Mesenteric fat pad (tissue), 1 donor: Measurements from ENCODE around the gene DNAJB9. TPM values are rescaled to one million over a fixed set of nuclear protein-coding genes. Genes with fewer than 3 reads are reported as not detected.
"Not testable (repeated sequence)": the region's sequence is repeated elsewhere in the genome, so short reads cannot be mapped to it uniquely, and the experiment has no call there.

Experiments
- DNase-seq: peaks from one replicate; pipeline ENCODE4 v3.0.0-alpha.2; 2020; ENCODE audit warnings: low spot score
- long read RNA-seq: library from polyadenylated mRNA; unstranded; transcript quantifications from one replicate; pipeline ENCODE4 v2.0.0, GENCODE V29; 2020
- total RNA-seq: library from RNA; stranded (reverse); fragmentation: NEBNext Ultra II Directional; extraction: Animal tissue kit (Norgen Biotek cat#: 25700); gene quantifications from one replicate; pipeline ENCODE4 v1.2.1, GENCODE V29; 2021
- donor health status: DM: yes; HTN: yes; CAD: no.

Gene DNAJB9
- 31.9 TPM for total RNA-seq
- long read RNA-seq, transcript DNAJB9-201 (3 exons, 2,715 nt): major isoform, 240 of 243 reads
- long read RNA-seq, partial matches to known transcripts: 1 of 243 reads
- long read RNA-seq, other reads (novel, unspliced or antisense): 2 of 243 reads

DNA sequence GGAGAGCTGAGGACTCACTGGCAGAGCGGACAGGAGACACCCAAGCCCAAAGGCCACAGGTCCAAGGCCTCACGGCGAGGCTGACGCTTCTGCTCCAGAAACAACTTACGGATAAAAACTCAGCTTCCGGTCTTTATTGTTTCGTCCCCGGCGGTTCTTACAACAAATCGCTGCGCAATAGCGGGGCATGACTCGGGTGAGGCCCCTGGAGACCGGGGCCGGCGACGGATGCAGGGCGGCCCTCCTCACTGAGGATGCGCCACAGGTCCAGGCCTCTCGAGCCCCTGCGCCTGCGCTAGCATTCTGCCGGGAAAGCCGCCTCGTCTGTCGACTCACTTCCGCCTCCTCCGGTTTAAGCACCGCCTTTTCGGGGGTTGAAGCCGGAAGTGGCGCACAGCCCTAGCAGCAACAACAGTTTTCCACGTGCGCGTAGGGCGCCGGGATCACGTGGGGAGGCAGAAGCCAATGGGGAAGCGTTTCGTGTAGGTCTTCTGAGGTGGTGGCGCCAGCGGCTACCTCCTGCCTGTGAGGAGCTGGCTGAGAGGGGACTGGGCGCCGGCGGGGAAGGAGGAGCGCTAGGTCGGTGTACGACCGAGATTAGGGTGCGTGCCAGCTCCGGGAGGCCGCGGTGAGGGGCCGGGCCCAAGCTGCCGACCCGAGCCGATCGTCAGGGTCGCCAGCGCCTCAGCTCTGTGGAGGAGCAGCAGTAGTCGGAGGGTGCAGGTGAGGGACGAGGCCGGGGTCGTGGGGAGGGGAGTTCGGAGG lies at the start of gene DNAJB9, which contains the start of gene THAP5:
TSS of gene DNAJB9 (plus strand) at position 494 of the 765 bp plus-strand sequence. CDS start 1,853 bp downstream, outside the sequence.
TSS of gene THAP5 (minus strand) at position 326 of the 765 bp plus-strand sequence. CDS start at position 189, 137 bp downstream.
- peak; percentile 100 for DNase-seq

DNA sequence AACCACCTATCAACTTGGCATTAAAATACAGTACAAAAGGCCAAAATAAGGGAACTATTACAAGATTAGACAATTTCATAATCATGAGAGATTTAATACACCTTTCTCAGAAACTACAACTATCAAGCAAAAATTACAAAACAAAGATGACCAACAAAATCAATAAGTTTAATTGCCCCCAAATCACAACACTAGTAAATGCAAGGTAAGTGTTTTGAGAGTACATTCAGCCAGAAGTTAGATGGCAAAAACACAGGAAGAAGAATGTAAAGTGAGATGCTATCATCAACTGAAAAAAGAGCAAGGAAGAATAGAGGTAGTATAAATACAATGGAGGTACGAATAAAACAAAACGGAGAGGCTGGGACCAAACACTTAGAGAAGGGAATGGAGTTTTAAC lies 46.9 kb upstream of the DNAJB9 start:
- no peak for DNase-seq

DNA sequence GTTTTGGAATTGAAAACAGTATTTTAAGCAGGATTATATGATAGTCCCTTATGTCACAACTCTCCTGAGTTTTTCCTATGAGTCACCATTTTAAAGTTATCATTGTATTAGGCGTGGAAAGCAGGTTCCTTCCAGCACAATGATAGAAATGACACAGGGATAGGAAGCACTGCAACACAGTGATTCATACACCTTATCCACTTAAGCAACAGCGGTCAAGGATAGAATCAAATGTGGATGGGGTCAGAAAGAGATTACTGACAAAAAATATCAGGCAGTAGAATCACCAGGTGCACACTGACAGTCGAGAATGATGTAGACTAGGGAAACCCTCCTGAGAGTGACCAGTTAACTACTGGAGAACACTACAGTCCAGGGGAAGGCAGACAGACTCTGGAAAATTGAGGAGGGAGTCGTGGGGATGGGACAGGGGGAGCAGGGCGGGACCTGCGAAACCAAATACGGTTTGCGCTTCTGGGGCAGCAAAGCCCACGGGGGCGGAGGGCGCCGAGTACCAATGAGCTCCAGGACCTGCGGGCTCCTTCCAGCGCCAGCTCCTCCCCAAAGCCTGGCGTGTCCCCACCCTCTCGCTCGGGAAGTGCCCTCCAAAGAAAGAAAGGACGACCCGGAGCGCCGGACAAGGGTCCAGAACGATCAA lies 44.2 kb upstream of the DNAJB9 start:
- DNase-seq: no peak

DNA sequence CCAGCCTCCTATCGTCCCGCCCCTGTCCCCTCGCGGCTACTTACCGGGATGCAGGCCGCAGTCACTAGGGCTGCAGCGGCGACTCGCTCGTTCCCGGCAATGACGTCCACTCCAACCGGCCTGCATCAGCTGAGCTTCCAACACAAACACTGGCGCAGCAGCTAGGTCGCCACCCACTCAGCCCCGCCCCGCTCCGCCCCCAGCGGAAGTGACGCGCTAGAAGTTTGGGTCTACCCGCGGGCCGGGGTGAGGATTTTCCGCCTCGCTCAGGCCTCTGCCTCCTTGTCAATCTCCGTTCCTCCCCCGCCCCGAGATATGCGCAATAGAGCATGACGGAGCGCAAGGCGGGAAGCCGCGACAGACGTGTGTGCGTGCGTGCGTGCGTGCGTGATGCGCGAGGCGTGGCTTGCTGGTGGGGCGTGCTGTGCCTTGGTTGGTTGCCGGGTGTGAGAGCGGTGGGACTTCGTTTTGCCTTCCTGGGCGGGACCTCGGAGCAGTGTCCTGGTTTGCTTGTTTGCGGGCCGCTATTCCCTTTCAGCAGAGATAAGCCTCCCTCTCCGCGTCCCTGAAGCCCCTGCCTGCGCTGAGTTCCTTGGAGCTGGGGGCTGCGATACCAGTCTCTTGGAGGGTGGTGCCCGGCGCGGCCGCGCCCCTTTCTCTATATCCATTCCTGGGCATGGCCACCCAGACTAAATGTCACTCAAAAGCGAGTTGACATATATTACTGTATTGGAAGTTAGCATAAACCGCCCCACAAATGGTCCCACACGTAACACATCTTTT lies 43.5 kb upstream of the DNAJB9 start, which contains the start of gene PNPLA8:
TSS of gene PNPLA8 (minus strand) at position 151 of the 783 bp plus-strand sequence. CDS start 10,644 bp downstream, outside the sequence.
- peak; percentile 100 for DNase-seq

DNA sequence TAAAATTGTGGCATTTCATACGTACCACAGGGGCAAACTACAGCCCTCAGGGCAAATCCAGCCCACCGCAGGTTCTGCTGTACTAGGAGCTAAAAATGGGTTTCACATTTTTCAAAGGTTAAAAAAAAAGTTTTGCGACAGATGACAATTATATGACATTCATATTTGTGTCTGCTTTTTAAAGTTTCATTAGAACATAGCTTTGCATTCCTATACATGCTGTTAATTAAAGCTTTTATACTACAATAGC lies 43.0 kb upstream of the DNAJB9 start:
- DNase-seq: no peak

DNA sequence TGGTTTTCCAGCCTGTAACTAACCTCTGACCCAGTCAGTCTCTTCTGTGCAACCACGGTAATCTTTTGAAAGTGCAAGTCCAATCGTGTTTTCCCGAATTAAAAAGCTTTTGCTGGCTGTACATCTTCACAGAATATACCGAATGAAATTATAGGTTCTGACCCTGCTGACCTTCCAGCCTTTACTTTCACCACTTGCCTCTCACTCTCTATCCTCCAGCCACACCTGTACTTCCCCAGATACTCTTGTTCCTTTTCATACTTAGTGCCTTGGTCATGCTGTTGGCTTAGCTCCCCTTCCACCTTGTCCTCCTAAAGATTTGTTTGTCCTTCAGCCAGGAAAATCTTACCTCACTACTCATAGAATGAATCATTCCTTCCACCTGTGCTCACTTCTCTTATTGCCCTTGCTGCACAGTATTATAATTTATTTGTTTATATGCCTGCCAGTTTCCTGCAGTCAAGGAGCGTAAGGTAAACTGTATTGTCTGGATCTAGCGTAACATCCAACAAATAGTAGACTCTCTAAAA lies 41.4 kb upstream of the DNAJB9 start:
- DNase-seq: no peak

DNA sequence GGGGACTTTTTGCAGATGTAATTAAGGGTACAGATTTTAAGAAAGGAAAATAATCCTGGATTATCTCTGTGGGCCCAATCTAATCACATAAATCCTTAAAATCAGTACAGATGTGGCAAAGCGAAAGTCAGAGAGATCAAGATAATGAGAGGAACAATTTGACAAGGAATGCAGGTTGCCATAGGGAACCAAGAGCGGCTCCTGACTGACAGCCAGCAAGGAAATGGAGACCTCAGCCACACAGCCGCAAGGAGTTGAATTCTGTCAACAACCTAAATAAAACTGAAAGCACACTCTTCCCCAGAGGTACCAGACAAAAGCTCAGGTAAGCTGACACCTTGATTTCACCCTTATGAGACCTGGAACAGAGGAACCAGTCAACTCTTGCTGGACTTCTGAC lies 40.3 kb upstream of the DNAJB9 start:
- no peak for DNase-seq

DNA sequence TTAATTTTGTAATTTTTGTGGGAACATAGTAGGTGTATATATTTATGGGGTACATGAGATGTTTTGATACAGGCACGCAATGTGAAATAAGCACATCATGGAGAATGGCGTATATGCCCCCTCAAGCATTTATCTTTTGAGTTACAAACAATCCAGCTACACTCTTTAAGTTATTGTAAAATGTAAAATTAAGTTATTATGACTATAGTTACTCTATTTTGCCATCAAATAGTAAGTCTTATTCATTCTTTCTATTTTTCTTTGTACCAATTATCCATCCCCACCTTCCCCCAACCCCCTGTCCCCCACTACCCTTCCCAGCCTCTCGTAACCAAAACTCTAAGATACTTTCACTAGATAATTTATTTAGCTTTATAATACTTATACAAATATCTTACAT lies 36.0 kb upstream of the DNAJB9 start:
- no peak for DNase-seq

DNA sequence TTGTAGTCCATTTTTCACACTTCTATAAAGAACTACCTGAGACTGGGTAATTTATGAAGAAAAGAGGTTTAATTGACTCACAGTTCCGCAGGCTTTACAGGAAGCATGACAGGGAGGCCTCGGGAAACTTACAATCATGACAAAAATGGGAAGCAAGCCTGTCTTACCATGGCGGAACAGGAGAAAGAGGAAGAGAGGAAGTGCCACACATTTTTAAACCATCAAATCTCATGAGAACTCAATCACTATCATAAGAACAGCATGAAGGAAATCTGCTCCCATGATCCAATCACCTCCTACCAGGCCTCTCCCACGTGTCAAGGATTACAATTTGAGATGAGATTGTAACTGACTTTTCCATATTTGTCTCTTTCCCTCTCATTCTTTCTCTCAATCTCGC lies 34.4 kb upstream of the DNAJB9 start:
- no peak for DNase-seq

DNA sequence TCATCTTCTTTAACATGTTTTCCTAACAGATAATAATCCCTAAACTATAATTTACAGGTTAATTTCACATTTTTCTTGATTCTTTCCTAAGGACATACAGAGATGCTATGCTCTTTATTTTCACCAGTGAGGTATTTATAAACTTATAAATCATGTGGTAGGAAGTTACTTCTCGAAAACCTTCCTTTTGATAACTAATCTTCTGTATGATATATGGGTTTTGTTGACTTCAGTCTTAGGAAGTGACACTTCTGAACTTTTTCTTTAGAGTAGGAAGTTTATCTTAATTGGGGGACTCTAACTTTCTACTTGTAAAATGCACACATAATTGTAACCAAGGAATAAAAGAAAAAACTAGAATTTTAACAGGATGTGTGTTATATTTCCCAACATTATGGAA lies 33.9 kb upstream of the DNAJB9 start:
- no peak for DNase-seq

DNA sequence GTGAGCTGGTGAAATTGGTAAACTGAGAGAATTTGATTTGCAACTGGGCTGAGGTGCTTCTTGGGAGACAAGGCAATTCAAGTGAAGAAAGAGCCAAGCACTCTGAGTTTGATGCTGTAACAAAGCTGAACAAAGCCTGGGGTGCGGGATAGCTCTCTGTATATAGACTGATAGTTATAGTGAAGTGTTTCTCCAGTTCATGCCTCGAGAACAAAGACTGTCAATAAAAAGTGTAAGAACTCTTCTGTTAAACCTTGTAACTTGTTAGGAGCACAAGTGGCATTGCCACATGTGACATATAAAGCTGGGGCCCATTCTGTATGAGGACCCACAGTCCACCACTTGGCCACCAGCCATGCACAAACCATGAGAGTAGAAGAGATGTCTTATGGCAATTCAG lies 32.4 kb upstream of the DNAJB9 start:
- no peak for DNase-seq

DNA sequence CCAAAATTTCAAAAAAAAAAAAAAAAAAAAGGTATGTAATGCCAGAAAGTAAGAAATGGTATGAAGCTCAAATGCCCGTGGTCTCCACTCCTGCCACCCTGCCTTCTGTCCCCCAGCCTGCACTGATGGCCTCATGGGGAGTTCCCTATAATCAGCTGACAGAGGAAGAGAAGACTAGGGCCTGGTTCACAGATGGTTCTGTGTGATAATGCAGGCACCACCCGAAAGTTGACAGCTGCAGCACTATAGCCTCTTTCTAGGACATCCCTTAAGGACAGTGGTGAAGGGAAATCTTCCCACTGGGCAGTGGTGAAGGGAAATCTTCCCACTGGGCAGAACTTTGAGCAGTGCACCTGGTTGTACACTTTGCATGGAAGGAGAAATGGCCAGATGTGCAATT lies 31.4 kb upstream of the DNAJB9 start:
- not testable (repeated sequence) for DNase-seq

DNA sequence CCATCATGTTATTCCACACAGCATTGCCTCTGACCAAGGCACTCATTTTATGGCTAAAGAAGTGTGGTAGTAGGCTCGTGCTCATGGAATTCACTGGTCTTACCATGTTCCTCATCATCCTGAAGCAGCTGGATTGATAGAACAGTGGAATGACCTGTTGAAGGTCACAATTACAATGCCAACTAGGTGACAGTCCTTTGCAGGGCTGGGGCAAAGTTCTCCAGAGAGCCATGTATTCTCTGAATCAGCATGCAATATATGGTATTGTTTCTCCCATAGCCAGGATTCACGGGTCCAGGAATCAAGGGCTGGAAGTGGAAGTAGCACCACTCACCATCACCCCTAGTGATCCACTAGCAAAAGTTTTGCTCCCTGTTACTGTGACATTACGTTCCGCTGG lies 31.0 kb upstream of the DNAJB9 start:
- DNase-seq: not testable (repeated sequence)

DNA sequence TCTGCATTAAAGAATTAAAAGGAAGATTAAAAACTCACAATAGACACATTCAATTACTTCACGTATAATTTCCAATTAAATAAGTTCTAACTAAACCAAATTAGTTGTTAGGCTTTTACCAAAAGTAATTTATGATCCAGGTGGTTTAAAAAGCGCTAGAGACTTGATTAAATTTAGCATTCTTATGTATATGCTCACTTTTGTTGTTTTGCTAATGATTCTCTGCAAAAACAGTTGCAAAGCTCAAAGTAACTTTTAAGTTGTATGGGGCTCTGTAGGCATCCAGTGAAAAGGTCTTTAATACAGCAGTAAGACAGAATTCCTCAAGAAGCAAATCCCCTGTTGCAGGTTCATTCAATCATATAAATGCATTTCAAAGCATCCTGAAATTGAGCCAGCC lies 28.2 kb upstream of the DNAJB9 start:
- DNase-seq: no peak

DNA sequence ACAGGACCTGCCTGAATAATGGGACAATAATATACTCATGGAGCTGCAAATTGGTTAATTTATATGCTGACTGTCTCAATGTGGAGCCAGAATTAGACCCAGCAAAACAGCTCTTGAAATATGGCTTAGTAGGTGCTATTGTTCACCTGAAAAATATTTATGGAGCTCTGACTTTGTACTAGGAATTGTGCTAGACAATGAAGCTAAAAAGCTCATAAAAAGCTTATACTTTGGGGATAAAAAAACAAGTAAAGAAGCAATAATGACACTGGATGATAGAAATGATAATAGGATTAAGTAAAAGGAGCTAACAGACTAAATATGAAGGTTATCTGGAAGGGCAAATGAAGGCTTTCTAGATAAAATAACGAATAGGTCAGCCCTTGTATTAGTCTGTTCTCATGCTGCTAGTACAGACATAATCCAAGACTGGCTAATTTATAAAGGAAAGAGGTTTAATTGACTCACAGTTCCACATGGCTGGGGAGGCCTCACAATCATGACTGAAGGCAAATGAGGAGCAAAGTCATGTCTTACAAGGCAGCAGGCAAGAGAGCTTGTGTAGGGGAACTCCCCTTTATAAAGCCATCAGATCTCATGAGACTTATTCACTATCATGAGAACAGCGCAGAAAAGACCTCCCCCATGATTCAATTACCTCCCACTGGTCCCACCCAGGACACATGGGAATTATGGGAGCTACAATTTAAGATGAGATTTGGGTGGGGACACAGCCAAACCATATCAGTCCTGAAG lies 21.4 kb upstream of the DNAJB9 start:
- DNase-seq: not testable (repeated sequence)

DNA sequence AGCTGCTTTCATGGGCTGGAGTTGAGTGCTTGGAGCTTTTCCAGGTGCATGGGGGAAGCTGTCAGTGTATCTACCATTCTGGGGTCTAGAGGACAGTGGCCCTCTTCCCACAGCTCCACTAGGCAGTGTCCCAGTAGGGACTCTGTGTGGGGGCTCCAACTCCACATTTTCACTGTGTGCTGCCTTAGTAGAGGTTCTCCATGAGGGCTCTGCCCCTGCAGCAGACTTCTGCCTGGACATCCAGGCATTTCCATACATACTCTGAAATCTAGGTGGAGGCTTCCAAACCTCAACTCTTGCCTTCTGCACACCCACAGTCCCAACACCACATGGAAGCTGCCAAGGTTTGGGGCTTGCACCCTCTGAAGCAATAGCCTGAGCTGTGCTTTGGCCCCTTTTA lies 13.0 kb upstream of the DNAJB9 start:
- DNase-seq: not testable (repeated sequence)

DNA sequence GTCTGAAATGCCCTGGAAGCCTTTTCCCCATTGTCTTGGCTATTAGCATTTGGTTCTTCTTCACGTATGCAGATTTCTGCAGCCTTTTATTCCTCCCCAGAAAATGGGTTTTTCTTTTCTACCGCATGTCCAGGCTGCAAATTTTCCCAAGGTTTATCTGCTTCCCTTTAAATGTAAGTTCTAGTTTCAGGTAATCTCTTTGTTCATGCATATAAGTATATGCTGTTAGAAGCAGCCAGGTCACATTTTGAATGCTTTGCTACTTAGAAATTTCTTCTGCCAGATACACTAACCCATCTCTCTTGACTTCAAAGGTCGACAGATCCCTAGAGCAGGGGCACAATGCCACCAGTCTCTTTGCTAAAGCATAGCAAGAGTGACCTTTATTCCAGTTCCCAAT lies 12.5 kb upstream of the DNAJB9 start:
- DNase-seq: no peak

DNA sequence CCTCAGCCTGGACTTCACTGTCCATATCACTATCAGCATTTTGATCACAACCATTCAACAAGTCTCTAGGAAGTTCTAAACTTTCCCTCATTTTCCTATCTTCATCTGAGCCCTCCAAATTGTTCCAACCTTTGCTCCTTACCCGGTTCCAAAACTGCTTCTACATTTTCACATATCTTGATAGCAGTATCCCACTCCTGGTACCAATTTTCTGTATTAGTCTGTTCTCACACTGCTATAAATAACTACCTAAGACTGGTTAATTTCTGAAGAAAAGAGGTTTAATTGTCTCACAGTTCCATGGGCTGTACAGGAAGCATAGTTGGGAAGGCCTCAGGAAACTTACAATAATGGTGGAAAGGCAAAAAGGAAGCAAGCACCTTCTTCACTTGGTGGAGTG lies 12.1 kb upstream of the DNAJB9 start:
- DNase-seq: no peak

DNA sequence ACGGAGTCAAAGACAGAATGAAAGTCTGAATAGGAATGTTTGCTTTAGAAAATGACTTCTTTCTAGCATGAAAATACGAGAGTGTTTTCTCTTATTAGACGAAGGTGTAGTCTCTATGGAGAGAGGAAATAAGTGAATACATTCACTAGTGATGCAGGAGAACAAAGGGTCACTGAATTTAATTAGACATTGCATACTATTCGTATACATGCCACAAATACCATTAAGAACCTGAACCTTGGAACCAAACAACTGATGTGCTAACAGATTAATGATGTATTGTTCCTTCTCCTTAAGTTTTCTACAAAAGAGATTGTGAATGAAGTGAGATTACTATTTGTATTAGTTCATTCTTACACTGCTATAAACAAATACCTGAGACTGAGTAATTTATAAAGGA lies 10.4 kb upstream of the DNAJB9 start:
- DNase-seq: no peak

DNA sequence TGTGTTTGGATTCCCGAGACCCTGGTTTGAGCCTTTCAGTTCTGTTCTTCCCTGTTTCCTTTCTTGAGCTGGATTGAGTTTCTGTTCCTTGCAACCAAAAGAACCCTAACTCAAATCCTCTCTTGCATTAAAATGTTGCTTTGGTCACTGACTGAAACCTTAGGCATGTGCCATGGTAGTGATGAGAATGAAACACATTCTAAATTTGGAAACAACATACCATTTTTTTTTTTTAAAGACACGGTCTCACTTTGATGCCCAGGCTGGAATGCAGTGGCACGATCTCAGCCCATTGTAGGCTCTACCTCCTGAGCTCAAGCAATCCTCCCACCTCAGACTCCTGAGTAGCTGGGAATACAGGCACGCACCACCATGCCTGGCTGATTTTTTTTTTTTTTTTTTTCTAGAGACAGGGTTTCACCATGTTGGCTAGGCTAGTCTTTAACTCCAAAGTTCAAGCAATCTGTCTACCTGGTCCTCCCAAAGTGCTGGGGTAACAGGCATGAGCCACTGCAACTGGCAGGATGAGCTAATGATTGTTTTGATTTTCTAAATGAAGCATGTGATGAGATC lies 8.5 kb upstream of the DNAJB9 start:
- no peak for DNase-seq

DNA sequence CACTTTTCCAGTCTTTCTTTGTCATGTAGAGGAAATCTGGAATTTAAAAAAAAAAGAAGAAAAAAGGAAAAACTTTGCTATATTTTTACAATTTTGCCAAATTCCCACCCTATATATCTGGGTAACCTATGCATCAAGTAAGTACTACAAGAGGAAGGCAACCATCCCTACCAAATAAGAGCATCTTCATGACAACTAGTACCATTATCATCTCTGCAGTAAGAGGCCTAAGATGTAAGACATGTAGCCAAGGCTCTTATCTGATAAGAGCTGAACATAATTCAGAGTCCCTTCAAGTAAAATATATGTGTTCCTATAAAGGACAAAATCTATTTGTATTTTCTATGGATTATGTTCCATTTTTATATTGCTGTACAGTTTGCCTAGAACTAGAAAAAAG lies 3.7 kb upstream of the DNAJB9 start:
- no peak for DNase-seq
